ENCODE results near the gene CFP. TPM values are rescaled to one million over a fixed set of nuclear protein-coding genes. Genes with fewer than 3 reads are reported as not detected.

The CFP gene
- total RNA-seq, 1 donor from 2014 or later = 0.06 TPM

DNA sequence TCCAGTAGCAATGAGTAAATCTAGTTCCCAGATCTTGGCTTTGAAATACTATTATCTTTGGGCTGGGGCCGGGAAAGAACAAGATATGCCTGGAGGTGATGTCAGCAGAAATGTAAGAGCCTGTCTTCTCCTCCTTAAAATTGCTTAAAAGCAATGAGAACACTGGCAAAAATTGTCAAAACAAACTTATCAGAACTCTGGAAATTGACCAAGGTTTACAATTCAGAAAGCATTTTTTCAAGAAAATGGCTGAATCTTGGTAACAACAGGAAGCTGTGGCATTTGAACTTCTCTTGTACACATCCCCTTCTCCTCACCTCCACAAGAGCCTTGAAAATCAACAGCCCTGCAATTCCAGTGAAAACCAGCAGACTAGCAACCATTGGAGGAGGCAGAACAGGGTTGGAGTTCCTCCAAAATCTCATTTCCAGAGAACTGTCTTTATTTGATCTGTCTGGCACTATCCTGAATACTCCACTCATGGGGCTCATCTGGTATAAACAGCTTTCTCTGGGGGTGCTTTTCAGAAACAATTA lies 33.9 kb downstream of the CFP start:
- Mint-ChIP-seq H3K27me3 (ENCODE audit: insufficient read depth, low read depth) (no peaks in the 10 kb centered on the region), H3K36me3 (no peaks in the 10 kb centered on the region), H3K4me3 (no peak overlapping the region), H3K4me1 (no peaks in the 10 kb centered on the region), H3K27ac (no peak overlapping the region), H3K9me3 (peaks cover 18% of the 10 kb centered on the region)
- H3K27ac ChIP-seq = no peak overlapping the region
- no peak overlapping the region for H3K4me3 ChIP-seq
- no peak overlapping the region for H3K4me2 ChIP-seq
- no peaks in the 10 kb centered on the region for H3K4me1 ChIP-seq
- TF ChIP-seq EZH2 (IDR thresholded peaks at IDR 0.05) = no peak
- TF ChIP-seq, protein P1, sequence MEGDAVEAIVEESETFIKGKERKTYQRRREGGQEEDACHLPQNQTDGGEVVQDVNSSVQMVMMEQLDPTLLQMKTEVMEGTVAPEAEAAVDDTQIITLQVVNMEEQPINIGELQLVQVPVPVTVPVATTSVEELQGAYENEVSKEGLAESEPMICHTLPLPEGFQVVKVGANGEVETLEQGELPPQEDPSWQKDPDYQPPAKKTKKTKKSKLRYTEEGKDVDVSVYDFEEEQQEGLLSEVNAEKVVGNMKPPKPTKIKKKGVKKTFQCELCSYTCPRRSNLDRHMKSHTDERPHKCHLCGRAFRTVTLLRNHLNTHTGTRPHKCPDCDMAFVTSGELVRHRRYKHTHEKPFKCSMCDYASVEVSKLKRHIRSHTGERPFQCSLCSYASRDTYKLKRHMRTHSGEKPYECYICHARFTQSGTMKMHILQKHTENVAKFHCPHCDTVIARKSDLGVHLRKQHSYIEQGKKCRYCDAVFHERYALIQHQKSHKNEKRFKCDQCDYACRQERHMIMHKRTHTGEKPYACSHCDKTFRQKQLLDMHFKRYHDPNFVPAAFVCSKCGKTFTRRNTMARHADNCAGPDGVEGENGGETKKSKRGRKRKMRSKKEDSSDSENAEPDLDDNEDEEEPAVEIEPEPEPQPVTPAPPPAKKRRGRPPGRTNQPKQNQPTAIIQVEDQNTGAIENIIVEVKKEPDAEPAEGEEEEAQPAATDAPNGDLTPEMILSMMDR (IDR thresholded peaks at IDR 0.05) = no peak
- no peak for TF ChIP-seq EZH2phosphoT487 (IDR thresholded peaks at IDR 0.05)
- no peak for DNase-seq (ENCODE audit: low spot score)
- H3K79me2 ChIP-seq (ENCODE audit: low read depth) = no peaks in the 10 kb centered on the region
- no peak overlapping the region for H2AFZ ChIP-seq (replicated peaks)
- no peak overlapping the region for H3K9ac ChIP-seq
- H3K36me3 ChIP-seq = no peaks in the 10 kb centered on the region
- no peaks in the 10 kb centered on the region for H4K20me1 ChIP-seq (ENCODE audit: low read depth)
- H3F3A ChIP-seq (ENCODE audit: low read depth) = no peaks in the 10 kb centered on the region
- H3K9me3 ChIP-seq (ENCODE audit: low read depth) = no peaks in the 10 kb centered on the region
- no peaks in the 10 kb centered on the region for H3K27me3 ChIP-seq

DNA sequence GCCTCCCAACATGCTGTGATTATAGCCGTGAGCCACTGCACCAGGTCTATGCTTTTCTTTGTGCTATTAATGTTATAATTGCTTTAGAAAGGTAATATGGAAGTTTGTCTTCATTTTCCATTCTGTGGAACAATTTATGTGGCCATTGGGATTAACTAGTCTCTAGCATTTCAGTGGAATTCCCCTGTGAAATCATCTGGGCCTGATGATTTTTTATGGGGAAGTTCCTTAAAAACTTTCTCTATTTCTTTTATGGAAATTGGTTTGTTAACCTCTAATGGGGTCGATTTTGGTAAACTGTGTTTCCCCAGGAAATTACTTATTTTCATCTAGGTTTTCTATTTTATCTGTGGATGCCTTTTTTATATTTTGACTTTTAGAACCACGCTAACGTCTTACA lies 36.2 kb downstream of the CFP start:
- TF ChIP-seq EZH2 (IDR thresholded peaks at IDR 0.05) (no peak), EZH2phosphoT487 (IDR thresholded peaks at IDR 0.05) (no peak)
- Mint-ChIP-seq H3K9me3 (peaks cover 15% of the 10 kb centered on the region), H3K36me3 (no peaks in the 10 kb centered on the region), H3K4me3 (no peak overlapping the region), H3K27me3 (ENCODE audit: insufficient read depth, low read depth) (peaks cover 2% of the 10 kb centered on the region), H3K4me1 (no peaks in the 10 kb centered on the region), H3K27ac (no peak overlapping the region)
- no peak overlapping the region for H3K27ac ChIP-seq
- no peak overlapping the region for H2AFZ ChIP-seq (replicated peaks)
- H3K36me3 ChIP-seq = no peaks in the 10 kb centered on the region
- H3K4me2 ChIP-seq = no peak overlapping the region
- H3K9ac ChIP-seq = no peak overlapping the region
- H3F3A ChIP-seq (ENCODE audit: low read depth) = no peaks in the 10 kb centered on the region
- no peaks in the 10 kb centered on the region for H4K20me1 ChIP-seq (ENCODE audit: low read depth)
- H3K9me3 ChIP-seq (ENCODE audit: low read depth) = no peaks in the 10 kb centered on the region
- no peak for DNase-seq (ENCODE audit: low spot score)
- no peaks in the 10 kb centered on the region for H3K27me3 ChIP-seq
- H3K4me1 ChIP-seq = no peaks in the 10 kb centered on the region
- H3K4me3 ChIP-seq = no peak overlapping the region
- no peaks in the 10 kb centered on the region for H3K79me2 ChIP-seq (ENCODE audit: low read depth)

DNA sequence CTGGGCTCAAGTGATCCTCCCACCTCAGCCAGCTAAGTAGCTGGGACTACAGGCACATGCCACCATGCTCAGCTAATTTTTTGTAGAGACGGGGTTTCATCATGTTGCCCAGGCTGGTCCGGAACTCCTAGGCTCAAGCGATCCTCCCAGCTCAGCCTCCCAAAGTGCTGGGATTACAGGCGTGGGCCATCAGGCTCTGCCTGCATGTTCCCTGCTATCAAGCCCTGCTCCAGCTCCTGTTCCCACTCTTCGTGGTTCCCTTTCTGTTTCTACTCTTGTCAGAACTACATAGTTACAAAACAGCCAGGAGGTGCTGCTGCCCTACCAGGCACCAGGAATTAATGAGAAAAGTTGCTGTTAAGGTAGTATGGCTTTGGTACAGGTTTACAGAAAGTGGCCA lies 38.7 kb downstream of the CFP start:
- H3K27me3 Mint-ChIP-seq (ENCODE audit: insufficient read depth, low read depth) = peaks cover 2% of the 10 kb centered on the region
- no peak overlapping the region for H3K27ac Mint-ChIP-seq
- no peak overlapping the region for H3K4me3 Mint-ChIP-seq
- no peaks in the 10 kb centered on the region for H3K4me1 Mint-ChIP-seq
- Histone ChIP-seq H3K4me1 (no peaks in the 10 kb centered on the region), H3K36me3 (no peaks in the 10 kb centered on the region), H4K20me1 (ENCODE audit: low read depth) (no peaks in the 10 kb centered on the region), H2AFZ (replicated peaks) (no peak overlapping the region), H3F3A (ENCODE audit: low read depth) (no peaks in the 10 kb centered on the region), H3K4me2 (no peak overlapping the region), H3K27ac (no peak overlapping the region), H3K9me3 (ENCODE audit: low read depth) (no peaks in the 10 kb centered on the region), H3K9ac (no peak overlapping the region), H3K79me2 (ENCODE audit: low read depth) (no peaks in the 10 kb centered on the region), H3K4me3 (no peak overlapping the region), H3K27me3 (no peaks in the 10 kb centered on the region)
- no peak for DNase-seq (ENCODE audit: low spot score)
- no peak for TF ChIP-seq EZH2 (IDR thresholded peaks at IDR 0.05)
- TF ChIP-seq EZH2phosphoT487 (IDR thresholded peaks at IDR 0.05) = no peak
- TF ChIP-seq, protein P1 (IDR thresholded peaks at IDR 0.05) = no peak
- peaks cover 10% of the 10 kb centered on the region for H3K9me3 Mint-ChIP-seq
- peaks cover 2% of the 10 kb centered on the region for H3K36me3 Mint-ChIP-seq

DNA sequence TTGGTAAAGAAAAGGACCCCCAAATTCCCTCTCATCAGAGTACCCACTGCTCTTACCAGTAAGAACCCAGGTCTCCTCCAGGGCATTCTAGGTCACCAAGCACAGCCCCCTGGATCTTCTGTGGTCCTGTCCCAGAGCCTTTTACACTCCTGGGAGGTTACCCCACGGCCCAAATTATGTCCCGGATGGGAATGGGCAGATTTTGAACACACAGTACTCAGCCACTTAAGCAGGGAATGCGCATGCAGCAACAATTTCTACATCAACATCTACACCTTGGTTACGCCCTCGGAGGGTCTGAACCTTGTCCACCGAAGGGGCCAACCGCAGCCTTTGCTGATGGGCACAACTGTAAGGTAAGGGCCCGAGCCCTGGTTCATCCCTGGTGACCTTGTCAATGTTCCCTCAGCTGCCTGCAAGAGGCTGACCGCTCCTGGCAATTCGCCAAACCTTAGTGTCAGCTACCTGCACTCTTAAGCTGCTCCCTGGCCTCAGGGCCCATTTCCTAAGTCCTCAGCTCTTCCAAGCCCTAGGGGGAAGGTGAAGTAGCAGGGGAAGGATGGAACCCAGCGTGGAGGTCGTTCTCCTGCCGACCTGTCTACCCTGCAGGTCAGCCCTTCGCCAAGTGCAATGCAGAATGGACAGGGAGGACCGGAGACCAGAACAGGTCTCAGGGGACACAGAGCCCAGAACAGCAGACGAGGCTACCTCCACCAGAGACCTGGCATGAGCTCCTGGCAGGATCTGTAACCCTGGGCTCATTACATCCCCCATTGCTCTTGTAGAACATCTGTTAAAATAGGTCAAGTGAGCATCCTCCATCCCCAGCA lies 41.6 kb downstream of the CFP start:
- Histone ChIP-seq H3K27ac (no peak overlapping the region), H3K4me2 (no peak overlapping the region), H3K27me3 (no peaks in the 10 kb centered on the region), H3K9me3 (ENCODE audit: low read depth) (no peaks in the 10 kb centered on the region), H3K36me3 (no peaks in the 10 kb centered on the region), H3K79me2 (ENCODE audit: low read depth) (no peaks in the 10 kb centered on the region), H4K20me1 (ENCODE audit: low read depth) (no peaks in the 10 kb centered on the region), H2AFZ (replicated peaks) (no peak overlapping the region), H3K4me3 (no peak overlapping the region), H3K4me1 (no peaks in the 10 kb centered on the region), H3K9ac (no peak overlapping the region), H3F3A (ENCODE audit: low read depth) (no peaks in the 10 kb centered on the region)
- no peak for DNase-seq (ENCODE audit: low spot score)
- Mint-ChIP-seq H3K27ac (no peak overlapping the region), H3K4me3 (no peak overlapping the region), H3K4me1 (peaks cover 3% of the 10 kb centered on the region), H3K9me3 (peaks cover 10% of the 10 kb centered on the region), H3K27me3 (ENCODE audit: insufficient read depth, low read depth) (peaks cover 5% of the 10 kb centered on the region), H3K36me3 (peaks cover 6% of the 10 kb centered on the region)
- TF ChIP-seq EZH2 (IDR thresholded peaks at IDR 0.05) = no peak
- no peak for TF ChIP-seq EZH2phosphoT487 (IDR thresholded peaks at IDR 0.05)
- TF ChIP-seq, protein P1 (IDR thresholded peaks at IDR 0.05) = no peak
